IPS-NIHi7 (cell line): ENCODE results near the gene LCN10.

Experiments used
- DNase-seq: peaks from one replicate; pipeline ENCODE4 v3.0.0; 2012; ENCODE audit warnings: mixed read lengths; ENCODE audit errors: extremely low spot score

Gene LCN10

DNA sequence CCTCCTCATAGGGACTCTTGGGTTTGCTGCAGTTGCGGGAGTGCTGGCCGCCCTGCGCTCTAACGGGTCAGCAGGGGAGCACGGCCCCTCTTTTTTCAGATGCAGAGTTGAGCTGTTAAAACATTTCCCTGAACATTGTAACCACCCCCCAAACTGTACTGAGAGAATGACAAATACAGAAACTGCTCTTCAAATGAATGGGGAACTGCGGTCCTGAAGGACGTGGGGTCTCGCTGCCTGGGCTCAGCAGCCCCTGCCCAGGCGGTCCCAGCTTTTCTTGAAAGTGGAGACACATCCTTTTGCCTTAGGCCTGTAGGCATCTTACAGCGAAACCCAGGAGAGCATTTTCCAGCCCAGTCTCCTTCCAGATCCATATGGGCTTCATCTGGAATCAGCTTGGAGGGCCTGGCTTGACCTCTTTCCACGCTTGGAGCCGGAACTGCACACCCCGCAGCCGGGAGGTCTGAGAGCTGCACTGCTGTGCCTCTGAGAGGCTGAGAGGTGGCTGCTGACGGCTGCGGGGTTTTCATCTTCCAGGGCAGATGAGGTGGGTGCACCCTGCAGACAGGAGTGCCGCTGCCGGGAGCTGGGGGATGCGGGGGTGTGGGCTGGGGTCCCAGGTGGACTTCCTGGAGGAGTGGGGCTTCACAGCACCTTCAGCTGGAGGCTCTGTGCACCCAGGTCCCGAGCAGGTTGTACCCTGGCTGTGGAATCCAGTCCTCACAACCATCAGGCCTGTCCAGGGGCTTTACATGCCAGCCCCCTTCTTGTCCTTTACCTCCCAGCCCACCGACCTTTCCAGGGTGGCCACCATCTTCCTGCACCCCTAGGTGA, 54.2 kb downstream of the LCN10 start:
- DNase-seq, result no peak
